HUDEP-2 (cell line): ENCODE measurements around the gene PDZD2.
A peak's percentile ranks its signal among the peaks of the same experiment; 100 is the strongest.

ENCODE experiments used
- DNase-seq, 76 experiments: peaks; one replicate each; lab custom pipeline; 2025; ENCODE audit not compliant: unreplicated experiment in 76 of 76; lab: John Stamatoyannopoulos, UW

PDZD2 gene

DNA sequence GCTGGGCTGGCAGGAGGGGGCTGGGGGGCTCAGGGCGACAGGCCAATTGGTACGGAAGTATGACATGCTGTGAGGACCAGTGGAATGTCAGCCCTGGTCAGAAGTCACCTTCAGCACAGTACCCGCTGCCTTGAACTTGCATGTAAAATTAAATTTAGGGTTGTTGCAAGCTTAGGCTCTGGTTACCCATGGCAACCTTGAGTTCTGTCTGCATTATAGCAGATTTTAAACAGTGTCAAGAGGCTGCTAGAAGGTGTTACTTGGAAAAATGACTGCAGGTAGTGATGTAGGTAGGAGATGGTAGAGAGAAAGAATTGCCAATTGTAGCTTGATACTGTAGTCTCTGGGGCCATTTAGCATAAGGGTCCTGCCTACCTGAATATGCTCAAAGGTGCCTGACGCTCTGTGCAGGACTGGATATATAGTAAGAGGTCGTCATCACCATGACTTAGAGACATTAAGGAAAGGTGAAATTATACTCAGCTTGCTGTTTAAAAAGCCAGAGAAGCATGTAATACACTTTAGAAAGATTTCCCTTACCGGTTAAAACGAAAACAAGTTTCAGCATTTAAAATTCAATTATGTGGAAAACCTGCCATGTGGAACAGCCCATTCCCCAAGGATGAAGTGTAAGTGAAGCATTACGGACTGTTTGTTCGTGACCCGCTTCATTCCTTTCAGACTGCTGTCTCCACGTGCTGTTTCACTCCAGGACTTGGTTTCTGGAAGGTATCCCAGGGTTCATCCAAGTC lies 169.0 kb downstream of the PDZD2 start:
- DNase-seq, result no peak

DNA sequence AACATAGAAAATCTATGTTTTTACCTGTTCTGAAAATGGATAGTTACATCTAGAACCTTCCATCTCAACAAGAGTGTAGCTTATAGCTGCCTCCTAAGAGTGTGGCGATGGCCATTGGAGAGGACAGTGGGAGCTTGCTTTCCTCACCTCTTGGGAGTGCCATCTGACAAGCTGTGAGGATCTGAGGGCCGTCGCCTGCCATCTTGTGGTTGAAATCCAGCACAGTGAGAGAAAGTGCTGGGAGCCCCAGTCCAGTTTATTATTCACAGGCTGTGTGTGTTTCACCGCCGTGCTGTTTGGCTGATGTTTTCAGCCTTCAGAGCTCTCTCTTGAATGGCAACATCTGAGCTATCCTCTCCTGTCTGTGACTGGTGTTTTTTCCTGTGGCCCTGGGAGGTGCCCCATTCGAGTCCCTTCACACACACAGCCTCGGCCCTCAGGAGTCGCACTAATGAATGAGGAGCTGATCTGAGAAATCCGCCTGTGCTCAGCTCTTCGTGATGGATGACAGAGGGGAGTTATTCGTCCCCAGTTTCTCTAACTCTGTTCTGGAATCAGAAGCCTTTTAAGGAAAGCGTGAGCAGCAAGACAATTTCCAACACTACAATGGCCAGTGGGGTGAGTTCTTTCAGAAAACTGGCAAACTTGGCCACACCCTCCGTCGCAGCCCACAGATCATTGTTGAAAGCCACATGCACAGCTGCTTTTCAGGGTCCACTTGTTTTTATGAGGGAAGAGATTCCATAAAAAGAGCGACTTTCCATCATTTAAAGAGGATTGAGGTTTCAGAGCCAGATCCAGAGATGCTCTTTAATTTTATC lies 170.3 kb downstream of the PDZD2 start:
- DNase-seq, result peak in 40 of 76 experiments; percentile 1 to 59 (median 12)

DNA sequence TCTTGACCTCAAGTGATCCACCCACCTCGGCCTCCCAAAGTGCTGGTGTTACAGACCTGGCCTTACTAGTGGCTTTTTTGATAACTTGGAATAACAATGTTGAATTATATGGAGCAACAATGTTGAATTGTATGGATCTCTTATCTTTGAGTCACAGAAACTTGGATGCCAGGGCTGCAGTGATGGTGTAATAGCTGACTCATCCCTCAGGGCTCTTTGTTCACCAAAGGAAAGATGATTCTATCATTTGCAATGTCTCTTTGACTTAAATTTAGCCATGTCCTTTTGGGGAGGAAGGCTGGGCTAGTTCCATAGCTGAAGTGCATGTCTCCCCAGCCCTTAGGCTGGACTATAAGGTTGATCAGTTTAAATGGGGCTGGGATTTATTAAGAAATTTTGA lies 172.3 kb downstream of the PDZD2 start:
- DNase-seq, result peak in 1 of 76 experiments; percentile 18

DNA sequence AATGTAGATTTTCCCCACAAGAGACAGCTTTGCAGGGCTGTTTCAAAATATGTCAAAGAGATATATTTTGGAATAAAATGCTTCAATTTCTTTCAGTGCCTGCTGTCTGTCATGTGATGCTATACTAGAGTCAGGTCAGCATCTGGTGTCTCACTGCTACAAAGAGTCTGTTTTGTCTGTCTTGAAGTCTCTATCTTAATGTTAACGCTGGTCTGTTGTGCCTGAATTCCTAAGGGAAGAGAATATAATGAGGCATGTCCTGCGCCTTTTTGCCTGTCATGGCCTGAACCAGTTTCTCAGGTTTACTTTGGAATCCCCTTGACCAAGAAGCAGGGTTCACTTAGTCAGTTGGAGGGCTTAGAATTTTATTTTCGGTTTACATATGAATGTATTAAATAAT lies 176.4 kb downstream of the PDZD2 start:
- DNase-seq, result no peak

DNA sequence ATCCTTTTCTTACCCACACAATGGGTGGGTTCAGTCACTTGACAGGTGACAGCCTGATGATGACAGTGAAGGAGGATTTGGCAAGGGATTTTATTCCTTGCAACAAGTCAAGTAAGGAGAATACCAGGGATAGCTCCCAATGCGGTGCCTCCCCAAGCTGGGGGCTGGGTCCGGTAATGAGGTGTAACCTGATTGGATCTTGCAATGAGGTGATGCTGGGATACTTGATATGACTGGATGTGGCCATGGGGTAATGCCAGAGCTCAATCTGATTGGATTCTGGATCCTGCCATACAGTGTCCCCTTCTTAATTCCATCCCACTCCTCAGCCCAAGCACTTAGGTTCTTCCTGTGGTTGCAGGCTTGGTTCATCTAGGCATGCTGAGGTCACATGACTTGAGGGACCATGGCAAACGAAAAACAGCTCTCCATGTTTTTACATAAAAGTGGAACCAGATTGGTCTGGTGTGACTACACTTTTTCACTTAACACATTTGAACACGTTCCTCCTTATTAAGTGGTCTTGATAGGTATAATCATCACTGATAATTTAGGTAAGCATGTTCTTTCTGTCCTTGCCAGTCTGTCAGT lies 181.1 kb downstream of the PDZD2 start:
- DNase-seq, result no peak

DNA sequence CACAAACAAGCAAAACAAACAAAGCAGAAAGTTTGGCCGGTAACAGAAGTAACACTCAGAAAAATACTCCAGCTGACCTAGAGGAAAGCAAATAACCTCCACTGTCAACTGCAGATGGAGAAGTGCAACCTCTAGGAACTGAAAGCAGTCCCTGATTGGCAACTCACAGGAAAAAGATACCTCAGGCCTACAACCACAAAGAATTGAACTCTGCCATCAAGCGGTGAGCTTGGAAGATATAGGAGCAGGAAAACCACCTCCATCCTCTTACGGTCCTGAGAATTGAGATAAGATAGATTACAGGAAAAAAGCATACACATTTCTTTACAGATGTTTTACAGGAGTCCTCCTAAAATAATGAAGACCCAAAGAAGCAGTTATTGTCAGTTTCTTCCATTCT lies 184.5 kb downstream of the PDZD2 start:
- DNase-seq, result no peak

DNA sequence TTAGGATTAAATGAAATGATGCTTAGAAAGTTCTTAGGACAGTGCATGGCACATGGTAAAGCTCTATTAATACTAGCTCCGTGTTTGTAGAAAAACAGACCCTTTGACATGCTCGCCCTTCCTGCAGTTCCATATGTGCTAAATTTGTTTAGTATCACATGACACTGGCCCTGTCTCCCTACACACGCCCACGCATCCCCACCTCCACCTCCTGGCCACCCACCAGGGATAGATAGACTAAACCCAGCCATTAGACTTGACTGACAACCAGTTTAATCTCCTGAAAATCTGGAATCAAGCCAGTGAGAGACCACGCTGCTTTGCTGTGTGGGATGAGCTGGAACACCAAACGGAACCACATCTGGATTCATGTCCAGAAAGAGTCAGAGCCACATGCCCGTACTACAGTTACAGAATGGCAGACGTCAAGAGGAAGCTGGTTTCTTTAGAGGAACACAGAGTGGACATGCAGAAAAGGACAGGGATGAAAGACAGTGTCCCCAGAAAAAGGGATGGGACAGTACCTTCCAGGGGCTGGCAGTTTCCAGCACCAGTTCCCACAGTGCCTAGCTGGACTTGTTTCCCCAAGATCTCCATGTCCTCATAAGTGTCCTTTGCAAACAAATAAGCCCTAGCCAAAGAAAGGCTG lies 186.1 kb downstream of the PDZD2 start:
- no peak for DNase-seq

DNA sequence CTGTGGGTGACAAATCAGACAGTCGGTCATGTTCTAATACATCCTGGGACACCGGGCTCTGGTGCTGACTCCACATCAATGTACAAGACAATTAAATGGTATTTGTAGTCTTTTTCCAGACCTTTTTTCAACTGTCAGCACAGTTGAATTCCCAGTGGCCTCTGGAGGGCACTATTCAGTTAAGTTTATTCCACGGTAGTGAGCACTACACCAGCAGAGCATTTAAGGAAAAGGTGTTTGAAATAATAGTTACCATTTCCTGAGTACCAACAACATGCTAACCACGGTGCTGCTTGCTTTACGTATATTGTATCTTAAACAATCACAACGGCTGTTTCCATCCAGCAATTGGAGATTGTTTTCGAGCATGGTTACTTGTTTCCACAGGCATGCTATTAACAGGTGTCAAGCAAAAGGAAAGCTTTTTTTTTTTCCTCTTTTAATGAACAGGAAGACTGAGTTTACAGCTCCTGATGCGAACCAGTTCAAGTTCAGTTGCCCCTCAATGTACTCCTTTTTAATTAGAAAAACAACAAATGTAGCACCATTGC lies 186.7 kb downstream of the PDZD2 start:
- DNase-seq, result peak in 31 of 76 experiments; percentile 0 to 49 (median 11)

DNA sequence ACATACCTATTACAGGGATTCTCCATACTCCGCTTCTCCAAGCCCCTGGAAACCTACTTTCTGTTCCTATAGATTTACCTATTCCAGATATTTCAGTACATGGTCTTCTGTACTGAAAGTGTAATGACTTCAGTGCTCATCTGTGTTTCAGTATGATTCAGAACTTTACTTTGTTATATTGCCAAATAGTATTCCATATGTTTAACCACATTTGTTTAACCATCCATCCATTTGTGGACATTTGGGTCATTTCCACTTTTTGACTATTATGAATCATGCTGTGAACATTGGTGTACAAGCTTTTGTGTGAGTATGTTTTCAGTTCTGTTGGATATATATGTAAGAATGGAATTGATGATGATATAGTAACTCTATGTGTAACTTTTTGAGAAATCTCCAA lies 188.9 kb downstream of the PDZD2 start:
- DNase-seq, result no peak

DNA sequence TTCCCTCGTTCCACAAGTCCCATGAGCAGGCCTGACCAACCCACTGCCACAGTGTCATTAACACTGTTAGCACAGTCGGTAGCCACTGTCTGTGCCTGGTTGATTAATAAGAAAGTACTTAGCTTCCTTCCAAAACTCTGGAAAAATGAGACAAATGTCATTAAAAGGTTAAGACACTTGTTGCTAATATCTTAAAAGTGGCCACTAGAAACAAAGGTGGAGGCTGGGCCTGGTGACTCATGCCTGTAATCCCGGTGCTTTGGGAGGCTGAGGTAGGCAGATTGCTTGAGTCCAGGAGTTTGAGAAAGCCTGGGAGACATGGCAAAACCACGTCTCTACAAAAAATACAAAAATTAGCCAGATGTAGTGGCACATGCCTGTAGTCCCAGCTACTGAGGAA lies 194.0 kb downstream of the PDZD2 start:
- no peak for DNase-seq

DNA sequence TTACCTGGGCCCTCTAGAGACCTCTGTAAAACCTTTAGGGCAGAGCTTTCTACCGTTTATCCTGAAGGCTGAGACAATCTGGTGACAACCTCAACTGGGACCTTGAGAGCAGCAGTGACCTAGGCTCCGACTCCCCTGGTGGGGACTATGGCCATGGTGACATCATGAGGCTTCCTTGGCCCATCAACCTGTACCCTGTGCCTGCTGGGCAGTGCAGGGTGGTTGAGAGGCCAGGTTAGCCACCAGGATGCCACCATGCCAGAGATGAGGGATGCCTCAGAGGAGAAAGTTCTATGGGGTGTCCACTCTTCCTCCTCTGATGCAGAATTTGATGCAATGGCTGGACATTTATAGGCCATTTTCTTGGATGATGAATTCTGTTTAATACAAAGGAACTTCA lies 194.8 kb downstream of the PDZD2 start:
- no peak for DNase-seq

DNA sequence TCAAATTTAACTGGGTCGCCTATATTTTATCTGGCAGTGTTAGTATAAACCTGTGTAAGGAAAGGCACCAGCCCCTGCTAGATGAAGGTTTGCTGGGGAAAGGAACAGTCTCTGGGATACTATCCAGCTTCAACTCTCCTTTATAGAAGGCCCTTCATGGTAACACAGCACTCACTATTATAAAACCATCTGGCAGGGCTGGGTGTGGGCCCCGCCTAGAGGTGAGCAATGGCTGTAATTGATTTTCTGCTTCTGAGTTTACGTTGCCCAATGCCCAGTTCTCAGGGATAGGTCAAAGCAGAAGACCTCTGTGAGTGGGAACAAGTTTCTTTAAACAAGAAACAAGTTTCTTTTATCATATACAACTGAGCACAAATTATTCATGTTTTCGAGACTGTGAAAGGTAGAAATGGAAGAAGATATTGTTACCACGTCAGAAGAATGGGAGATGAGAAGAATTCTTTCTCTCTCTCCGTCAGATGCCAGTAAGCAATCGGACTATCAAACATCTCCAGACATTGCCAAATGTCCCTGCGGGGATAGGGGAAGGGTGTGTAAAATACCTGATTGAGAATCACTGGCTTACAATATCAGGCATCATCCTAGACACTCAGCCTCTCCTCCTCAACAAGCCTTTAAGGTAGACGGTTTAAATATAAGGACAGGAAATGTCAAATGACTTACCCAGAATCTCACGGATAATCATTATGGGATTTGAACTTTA lies 205.9 kb downstream of the PDZD2 start:
- DNase-seq, result no peak

DNA sequence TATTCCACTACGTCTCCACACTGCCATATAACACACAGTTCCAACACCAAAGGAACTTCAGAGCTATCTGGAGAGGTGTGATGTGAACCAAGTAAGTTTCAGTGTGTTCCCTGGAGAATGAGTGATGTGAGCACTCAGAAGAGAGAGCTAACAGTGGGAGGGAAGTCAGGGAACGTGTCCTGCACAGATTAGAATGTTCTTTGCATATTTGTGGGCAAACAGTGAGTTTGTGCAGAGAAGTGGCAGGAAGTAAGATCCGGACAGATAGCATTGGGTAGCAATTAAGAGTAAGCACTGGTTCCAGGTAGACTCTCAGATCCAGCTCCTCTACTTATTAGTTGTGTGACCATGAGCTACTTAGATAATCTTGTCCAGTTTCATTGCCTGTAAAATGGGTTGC lies 206.4 kb downstream of the PDZD2 start:
- no peak for DNase-seq

DNA sequence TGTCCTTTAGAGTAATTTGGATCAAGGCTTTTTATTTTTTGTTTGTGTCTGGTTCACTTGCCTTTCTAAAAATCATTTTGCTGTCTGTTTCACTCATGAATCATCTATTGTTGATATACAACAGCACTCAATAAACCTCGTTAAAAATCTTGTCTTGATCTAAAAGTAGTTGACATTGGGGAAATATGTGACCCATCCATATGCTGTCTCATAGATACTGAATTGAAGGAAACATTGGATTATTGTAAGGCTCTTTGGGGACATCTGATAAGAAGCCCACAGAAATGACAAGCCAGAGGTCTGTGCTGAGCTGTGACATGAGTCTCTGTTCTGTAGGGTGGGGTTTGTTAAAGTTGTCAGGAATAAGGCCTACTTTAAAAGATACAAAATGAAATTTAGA lies 208.0 kb downstream of the PDZD2 start:
- no peak for DNase-seq

DNA sequence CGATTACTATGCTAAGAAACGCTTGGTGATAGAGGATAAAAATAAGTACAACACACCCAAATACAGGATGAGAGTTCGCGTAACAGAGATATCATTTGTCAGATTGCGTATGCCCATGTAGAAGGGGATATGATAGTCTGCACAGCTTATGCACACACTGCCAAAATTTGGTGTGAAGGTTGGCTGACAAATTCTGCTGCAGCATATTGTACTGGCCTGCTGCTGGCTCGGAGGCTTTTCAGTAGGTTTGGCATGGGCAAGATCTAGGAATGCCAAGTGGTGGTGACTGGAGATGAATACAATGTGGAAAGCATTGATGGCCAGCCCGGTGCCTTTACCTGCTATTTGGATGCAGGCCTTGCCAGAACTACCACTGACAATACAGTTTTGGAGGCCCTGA lies 208.4 kb downstream of the PDZD2 start:
- DNase-seq, result no peak

DNA sequence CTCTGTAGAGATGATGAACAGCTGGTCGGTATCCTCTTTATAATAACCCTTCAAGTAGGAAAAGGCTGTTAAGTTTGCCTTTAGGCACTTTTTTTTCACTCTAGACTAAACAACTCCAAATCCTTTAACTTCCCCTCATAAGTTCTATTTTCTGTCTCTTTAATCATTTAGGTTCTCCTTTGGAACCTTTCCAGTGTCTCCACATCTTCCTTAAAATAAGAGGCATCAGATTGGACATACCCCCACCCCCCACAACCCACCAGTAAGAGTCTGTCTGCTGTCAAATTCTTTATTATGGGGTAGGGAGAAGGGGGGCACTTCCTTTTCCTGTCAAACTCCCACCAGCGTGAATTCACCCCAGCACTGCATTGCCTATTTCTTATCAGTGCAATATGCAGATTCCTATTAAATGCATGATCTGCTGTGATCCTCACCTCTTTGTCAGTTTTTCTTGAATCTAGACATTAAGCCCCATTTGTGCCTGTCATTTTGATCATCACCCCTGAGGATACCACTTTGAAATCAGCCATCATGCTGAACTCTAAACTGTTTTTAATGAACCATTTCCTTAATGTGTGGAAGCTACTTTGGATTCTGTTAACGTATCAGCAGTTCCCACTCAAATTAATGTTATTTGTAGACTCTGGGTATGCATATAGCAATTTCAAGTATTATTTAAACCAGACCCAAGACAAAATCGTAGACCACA lies 212.2 kb downstream of the PDZD2 start:
- DNase-seq, result no peak

DNA sequence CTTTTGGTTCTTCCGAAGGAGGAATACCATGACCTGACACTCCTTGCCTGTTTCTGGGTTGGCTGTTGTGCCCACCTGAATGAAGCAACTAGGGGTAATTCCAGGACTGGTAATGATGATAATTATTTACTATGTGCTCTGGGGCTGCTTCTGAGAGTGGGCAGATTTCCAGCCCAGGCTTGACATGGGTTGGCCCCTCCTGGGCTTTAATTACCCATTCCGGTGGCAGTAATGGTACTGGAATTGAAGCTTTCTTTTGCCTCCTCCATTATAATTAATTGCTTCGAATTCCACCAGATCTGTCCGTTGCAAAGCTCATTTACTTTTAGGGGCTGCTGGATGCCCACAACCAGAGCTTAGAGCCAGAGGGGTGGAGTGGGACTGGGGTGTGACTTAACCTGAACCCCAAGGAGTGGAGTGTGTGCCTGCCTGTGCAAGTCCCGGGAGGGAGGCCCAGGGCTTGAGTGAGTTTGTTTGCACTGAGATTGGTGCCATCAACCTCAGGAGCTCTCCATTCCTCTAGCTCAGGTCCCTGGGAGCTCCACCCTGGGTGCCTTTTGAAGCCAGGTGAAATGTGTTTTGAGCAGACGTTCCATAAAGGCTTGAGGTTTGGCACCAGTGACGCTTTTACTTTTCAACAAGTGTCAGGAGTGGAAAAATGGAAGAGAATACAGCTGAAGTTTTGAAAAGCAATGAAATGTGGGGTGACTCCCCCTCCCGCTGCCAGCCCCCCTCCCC lies 214.6 kb downstream of the PDZD2 start:
- DNase-seq, result no peak

DNA sequence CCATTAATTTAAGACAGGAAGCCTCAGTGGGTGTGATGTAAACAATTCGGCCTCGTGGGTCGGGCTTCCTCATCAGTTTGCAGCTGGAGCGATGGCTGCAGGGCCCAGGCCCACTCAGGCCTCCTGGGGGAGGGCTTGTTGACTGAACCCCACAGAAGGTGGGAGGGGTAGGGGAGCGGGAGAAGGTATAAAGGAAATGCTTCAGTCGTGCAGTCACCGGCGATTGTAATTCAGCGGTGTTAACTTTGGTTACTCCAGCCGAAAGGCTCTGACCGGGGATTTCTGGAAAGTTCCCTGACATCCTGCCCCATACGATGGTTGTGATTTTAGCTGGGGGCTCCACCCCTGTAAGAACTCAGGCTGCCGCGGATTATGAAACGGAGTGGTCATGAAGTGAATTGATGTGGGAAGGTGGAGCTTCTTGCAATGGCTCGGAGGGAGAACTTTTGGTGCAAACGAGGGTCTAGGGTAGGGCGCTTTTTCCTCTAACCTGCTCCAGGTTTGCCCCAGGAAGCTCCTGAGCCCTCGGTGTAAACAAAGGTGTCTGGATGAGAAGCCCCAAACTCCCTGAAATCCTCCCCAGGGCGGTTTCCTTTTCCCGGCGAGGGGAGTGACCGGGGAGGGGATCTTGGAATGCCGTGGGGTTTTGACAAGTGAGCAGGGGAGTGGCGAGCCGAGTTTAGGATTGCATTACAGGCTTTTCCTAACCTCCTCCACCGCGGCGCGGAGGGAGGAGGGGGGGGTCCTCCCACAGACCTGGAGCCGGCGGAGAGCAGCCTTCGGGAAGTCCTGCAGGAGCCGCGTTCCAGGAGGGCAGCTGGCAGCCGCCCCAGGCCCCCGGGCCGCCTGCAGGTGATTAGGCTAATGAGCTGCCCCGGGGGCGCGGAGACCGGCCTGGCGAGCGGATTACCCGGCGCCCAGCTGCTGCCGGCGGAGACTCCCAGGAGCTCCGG lies 215.5 kb downstream of the PDZD2 start:
- no peak for DNase-seq
